Kidney (tissue), 14 donors: ENCODE data around the gene TTC27. TPM values are rescaled to one million over a fixed set of nuclear protein-coding genes. Genes with fewer than 3 reads are reported as not detected.

Experiments used
- DNase-seq, 5 donors: peaks; one replicate each; pipeline ENCODE4 v3.0.0-alpha.2; 2013 to 2020
- FAIRE-seq: peaks from 2 replicates; lab custom pipeline; 2012; peaks lifted over from hg19 to GRCh38; lab: Jason Lieb, UNC
- H3K27ac ChIP-seq, 2 donors: one replicate each; pipeline ENCODE4 v1.7.0; 2013; ENCODE audit warnings: low read depth in 2 of 2, low read length in 2 of 2, inconsistent platforms in 1 of 2
- H3K27me3 ChIP-seq: one replicate; pipeline ENCODE4 v1.7.1; 2013; ENCODE audit warnings: low read length, inconsistent platforms; ENCODE audit not compliant: control insufficient read depth, insufficient read depth
- H3K36me3 ChIP-seq, 3 donors: one replicate each; pipeline versions ENCODE4 v1.7.0 to v1.7.1; 2013; ENCODE audit warnings: low read length in 3 of 3, control low read depth in 1 of 3, inconsistent platforms in 1 of 3; ENCODE audit not compliant: insufficient read depth in 3 of 3, control insufficient read depth in 2 of 3
- H3K4me1 ChIP-seq, 3 donors: one replicate each; pipeline versions ENCODE4 v1.7.0 to v1.7.1; 2013; ENCODE audit warnings: low read length in 3 of 3, inconsistent platforms in 1 of 3, low read depth in 1 of 3; ENCODE audit not compliant: control insufficient read depth in 2 of 3, insufficient read depth in 2 of 3
- H3K4me3 ChIP-seq, 3 donors: one replicate each; pipeline versions ENCODE4 v1.7.0 to v1.8.1; 2013; ENCODE audit warnings: low read length in 3 of 3, control low read depth in 1 of 3, inconsistent platforms in 1 of 3
- H3K9ac ChIP-seq, 3 donors: one replicate each; pipeline versions ENCODE4 v1.7.0 to v1.7.1; 2013; ENCODE audit warnings: low read length in 3 of 3, control low read depth in 1 of 3, inconsistent platforms in 1 of 3
- H3K9me3 ChIP-seq, 3 donors: one replicate each; pipeline versions ENCODE4 v1.7.0 to v1.7.1; 2013; ENCODE audit warnings: low read length in 3 of 3, control low read depth in 1 of 3, inconsistent platforms in 1 of 3; ENCODE audit not compliant: control insufficient read depth in 2 of 3, insufficient read depth in 1 of 3
- CTCF ChIP-seq: IDR thresholded peaks from 3 replicates; pipeline ENCODE4 v1.5.1; 2012; ENCODE audit warnings: mild to moderate bottlenecking, moderate library complexity, borderline replicate concordance; ENCODE audit not compliant: insufficient read depth; ENCODE audit errors: extremely low read depth
- intact Hi-C: fragments of 100-400 bp; cut with DNase I; formaldehyde crosslinking; loops from one replicate; pipeline ENCODE4 v1.11.1; 2022
- polyA plus RNA-seq: library from polyadenylated mRNA; stranded (reverse); fragments of 350-450 nt; fragmentation: Illumina TruSeq; extraction: RNeasy Lipid Tissue Mini Kit (QIAGEN cat#74804); gene quantifications from one replicate; pipeline ENCODE4 v1.2.3, GENCODE V29; 2014; ENCODE audit warnings: low read depth, low replicate concordance; ENCODE audit not compliant: insufficient read depth
- total RNA-seq: library from RNA; stranded (reverse); fragmentation: NEBNext Ultra II Directional; extraction: Animal tissue kit (Norgen Biotek cat#: 25700); gene quantifications from one replicate; pipeline ENCODE4 v1.2.1, GENCODE V29; 2021
- donor health status: control.
- donor health status: control.
- donor health status: control.
- donor health status: control.
- donor health status: control.
- donor health status: DM: yes; HTN: yes; CAD: no.
- donor health status: Normal renal cell carcinoma (clear cell type).

Gene TTC27
- total and polyA plus RNA-seq, 2 donors from 2014 or later = 8.0 to 19.7 TPM

GRCh38 chr2:32739664-32740063, 111.8 kb downstream of the TTC27 start:
- FAIRE-seq (no peak), DNase-seq (peak in 2 of 5 donors; percentile 3 to 32)
- Histone ChIP-seq H3K36me3 (no peaks in the 10 kb centered on the region), H3K9ac (no peak overlapping the region), H3K27me3 (no peaks in the 10 kb centered on the region), H3K4me3 (no peak overlapping the region), H3K9me3 (no peaks in the 10 kb centered on the region), H3K4me1 (no peaks in the 10 kb centered on the region), H3K27ac (no peak overlapping the region)
- TF ChIP-seq CTCF = no peak
- intact Hi-C loops = no loop called here

- Histone ChIP-seq H3K27ac (no peak overlapping the region), H3K27me3 (no peaks in the 10 kb centered on the region), H3K36me3 (no peaks in the 10 kb centered on the region), H3K9ac (no peak overlapping the region), H3K4me1 (no peaks in the 10 kb centered on the region), H3K9me3 (no peaks in the 10 kb centered on the region), H3K4me3 (no peak overlapping the region)
- intact Hi-C loops = no loop called here
- FAIRE-seq (no peak), DNase-seq (no peak)
- TF ChIP-seq CTCF = no peak
Measured at GRCh38 chr2:32741575-32741974, 113.7 kb downstream of the TTC27 start.

GRCh38 chr2:32742376-32742775, 114.5 kb downstream of the TTC27 start:
- TF ChIP-seq CTCF = no peak
- Histone ChIP-seq H3K4me1 (no peaks in the 10 kb centered on the region), H3K4me3 (no peak overlapping the region), H3K9me3 (no peaks in the 10 kb centered on the region), H3K36me3 (no peaks in the 10 kb centered on the region), H3K27ac (no peak overlapping the region), H3K27me3 (no peaks in the 10 kb centered on the region), H3K9ac (no peak overlapping the region)
- DNase-seq = no peak
- no peak for FAIRE-seq
- intact Hi-C loops = no loop called here
